HCEC 1CT (cell line): ENCODE measurements around the gene PLK4.
"Not testable (repeated sequence)": the region's sequence is repeated elsewhere in the genome, so short reads cannot be mapped to it uniquely, and the experiment has no call there.

ENCODE experiments used
- DNase-seq: peaks from one replicate; pipeline ENCODE4 v3.0.0-alpha.2; 2017

PLK4 gene

DNA sequence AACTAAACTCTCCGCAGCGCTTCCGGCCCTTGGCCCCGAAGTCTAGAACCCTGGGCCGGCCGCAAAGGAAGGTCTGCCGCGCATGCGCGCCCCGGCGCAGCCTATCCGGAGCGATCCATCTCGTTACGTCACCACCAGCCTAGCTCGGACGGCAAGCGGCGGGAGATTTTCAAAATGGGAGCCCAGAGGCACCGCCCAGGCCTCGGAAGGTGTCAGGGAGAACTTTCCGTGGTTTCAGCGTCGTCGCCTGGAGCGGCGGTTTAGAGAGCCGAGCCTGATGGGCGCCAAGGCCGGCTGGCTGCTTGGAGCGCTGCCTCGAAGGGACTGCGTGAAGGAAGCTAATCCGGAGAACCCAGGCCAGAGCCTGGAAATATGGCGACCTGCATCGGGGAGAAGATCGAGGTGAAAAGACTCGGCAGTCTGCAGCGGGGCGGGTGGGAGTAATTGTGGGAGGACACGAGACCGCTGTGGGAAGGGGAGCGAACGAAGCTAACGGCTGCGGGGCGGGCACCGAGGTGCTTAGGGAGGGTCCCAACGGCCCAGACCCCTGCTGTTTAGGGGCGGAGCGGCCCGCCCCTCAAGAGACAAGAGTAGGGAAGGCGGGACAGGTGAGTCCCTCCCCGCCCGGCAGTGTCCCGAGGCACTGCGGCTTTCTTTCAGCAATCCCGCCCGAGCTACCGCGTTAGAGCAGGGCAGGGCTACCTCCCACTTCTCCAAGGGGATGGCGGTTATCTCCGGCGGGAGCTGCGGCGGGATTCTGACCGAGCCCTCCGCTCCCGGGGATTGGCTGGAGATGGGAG is at the start of gene PLK4:
TSS of gene PLK4 (plus strand) at position 131 of the 800 bp plus-strand sequence. CDS start at position 373, 242 bp downstream.
- DNase-seq, result peak; percentile 87

DNA sequence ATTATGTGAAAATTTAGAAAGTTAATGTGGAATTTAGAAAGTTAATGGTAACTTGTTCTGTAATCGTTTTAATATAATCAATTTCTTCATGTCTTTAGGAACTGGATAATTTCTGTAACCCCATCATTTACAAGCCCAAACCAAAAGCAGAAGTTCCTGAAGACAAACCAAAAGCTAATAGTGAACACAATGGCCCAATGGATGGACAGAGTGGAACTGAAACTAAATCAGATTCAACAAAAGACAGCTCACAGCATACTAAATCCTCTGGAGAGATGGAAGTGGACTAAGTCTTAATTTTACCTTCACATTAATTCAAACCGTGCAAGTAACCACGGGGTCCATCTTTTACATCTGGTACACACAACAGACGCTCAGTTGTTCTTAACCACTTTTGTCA is 48.1 kb upstream of the PLK4 start:
- DNase-seq, result no peak

DNA sequence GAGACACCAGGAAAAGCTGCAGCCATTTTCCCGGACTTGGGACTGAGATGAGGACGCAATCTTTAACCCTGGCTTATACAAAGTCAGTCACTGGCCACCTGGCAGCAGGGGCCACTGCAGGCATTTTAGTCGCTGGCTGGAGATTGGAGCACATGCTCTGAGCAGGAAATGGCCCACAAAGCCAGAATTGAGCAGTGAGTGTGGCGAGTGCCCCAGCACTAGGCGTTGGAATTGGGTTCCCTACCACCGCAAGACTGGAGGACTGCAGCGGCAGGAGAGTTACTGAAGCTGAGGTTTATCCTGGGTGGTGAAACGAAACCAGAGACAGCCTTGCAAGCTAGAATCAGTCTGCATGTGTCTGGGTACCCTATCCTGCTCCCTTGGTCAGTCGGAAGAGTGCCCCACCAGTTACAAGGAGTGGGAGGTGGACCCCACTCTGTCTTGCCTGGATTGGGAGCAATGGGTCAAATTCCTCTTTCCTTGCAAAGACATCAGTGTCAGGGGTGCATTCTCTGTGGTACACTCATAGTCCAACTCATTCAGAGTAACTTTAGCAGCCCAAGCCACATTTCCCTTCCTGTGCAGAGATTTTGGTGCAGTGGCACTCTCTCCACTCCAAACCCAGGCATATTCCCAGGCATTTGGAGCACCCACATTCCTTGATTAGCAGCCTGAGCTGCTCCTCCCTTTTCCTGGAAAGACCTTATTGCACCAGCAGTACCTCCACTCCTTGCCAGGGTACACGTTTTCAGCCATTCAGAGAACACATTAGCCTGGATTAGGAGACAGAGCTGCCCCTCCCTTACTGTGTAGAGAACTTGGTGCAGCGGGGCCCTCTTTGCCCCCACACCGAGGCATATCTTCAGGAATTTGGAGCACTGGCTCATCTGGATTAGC is 36.7 kb upstream of the PLK4 start:
- no peak for DNase-seq

DNA sequence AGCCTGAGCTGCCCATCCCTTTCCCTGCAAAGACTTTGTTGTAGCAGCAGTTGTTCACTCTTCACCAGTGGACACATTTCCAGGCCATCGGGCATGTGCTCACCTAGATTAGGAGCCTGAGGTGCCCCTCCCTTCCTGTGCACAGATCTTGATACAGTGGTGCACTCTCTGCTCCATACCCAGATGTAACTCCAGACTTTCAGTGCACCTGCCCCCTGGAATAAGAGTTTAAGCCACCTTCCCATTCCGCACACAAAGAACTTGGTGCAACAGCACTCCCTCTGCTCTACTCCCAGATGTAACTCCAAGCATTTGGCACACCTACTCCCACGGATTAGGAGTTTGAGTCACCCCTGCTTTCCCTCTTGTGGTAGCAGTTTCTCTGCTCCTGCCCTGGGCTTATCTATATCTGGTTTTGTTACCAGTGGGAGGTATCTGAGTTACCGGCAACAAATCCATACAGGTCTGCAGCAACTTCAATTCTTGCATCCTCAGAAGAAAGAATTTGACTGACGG is 36.0 kb upstream of the PLK4 start:
- DNase-seq, result no peak

DNA sequence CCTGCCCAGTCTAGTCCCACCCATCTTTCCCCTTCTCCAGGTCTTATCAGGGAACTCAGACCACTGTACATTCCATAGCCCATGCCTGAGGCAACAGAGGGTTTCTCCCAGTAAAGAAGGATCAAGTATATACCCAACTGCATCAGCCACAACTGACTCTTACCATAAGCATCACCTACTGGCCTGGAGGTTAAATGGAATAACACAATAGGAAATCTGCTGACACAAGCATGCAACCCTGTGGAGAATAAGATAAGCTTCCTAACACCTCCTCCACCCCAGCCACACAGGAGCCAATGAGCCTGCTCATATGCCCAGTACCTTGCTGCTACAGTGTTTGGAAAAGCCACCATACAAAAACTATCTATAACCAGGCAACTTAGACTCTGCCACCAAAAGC is 34.6 kb upstream of the PLK4 start:
- DNase-seq, result no peak

DNA sequence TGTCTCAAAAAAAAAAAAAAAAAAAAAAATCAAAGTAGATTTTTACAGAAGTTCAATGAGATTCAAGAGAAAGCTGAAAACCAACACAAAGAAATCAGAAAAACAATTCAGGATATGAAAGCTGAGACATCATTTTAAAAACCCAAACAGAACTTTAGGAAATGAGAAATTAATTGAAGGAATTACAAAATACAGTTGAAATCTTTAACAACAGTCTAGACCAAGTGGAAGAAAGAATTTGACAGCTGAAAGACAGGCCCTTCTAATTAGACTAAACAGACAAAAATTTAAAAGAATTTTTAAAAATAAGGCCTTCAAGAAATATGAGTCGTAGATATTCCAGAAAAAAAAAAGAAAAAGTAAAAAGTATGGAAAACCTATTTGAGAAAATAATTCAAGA is 33.9 kb upstream of the PLK4 start:
- DNase-seq, result no peak

DNA sequence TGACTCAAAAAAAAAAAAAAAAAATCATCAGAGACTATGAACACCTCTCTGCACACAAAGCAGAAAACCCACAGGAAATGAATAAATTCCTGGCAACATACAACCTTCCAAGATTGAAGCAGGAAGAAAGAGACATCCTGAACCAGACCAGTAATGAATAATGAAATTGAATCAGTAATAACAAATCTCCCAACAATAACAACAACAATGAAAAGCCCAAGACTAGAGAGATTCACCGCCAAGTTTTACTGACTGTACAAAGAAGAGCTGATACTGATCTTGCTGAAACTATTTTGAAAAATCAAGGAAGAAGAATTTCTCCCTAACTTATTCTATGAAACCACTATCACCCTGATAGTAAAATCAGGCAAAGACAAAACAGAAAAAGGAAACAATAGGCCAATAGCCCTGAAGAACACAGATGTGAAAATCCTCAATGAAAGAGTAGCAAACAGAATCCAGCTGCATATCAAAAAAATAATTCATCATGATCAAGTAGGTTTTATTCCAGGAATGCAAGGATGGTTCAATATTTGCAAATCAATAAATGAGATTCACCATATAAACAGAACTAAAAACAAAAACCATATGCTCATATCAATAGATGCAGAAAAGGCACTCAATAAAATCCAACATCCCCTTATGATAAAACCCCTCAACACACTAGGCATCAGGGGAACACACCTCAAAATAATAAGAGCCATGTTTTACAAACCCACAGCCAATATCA is 31.0 kb upstream of the PLK4 start:
- no peak for DNase-seq

DNA sequence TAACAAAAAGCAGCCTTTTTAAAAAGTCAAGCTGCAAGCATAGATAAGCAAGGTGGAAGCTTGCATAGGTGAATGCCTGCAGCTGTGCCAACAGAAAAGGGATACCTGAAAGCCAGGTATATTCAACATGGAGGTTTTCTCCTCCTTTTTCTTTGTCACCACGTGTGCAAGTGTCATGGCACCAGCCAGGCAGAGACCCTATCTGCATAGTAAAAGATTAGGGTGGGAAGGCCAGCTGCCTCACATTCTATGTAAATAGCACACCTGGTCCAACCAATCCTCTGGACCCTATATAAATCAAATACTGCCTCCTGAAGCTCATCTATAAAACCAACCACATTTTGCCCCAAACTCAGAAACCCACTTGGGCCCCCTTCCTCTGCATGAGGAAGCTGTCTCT is 28.0 kb upstream of the PLK4 start:
- no peak for DNase-seq

DNA sequence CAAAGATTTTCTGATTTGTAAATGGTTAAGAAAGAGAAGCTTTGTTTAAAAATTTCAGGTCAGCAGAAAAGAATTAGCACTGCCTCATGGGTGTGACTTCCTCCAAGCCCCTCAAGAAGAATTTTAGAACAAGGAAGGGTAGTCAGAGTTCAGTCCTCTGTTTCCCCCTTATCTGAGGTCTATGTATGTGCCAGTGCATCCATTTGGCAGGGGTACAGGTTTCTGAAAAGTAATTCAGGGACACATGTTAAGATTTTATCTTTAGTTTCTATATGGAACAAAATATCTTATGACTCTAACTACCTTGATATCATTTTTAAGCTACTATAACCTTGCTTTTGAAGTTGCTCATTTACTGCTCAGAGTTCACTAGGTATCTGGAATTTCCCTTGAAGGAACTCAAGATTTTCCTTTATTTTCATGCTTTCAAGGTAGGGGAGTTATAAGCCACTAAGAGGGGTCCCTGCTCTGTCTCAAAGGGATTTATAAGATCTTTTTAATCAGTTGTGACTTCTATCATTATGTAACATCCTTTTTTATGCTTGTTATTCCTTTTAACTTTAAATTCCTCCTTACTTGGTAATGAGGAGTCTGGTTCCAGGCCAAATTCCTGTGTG is 24.4 kb upstream of the PLK4 start:
- DNase-seq, result peak; percentile 74

DNA sequence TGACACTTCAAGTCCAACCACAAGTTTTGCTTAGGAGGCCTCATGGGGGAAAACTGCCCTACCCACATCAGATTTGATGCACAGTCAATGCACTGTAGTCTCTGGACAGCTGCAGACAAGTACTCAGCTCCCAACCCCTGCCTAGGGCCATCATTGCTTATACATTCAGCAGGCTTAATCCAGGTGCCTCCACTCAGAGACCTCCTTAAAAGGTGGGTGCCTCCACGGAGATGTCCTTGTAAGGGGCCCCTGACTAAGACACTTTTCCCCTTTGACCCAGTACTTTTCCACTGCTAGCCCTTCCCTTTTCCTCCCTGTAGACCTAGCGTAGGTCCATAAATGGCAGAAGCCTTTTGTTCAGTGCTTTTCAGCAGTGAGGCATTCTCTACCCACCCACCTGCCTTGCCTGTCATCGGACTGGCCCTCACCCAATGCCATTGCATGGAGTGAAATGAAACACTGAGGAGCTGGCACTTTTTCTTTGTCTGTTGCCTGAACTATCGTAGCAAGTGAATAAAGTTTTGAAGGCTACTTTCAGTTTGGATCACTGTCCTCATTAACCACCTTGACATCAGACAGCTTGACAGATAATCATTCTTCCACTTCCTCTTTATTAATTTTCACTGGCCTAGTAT is 23.8 kb upstream of the PLK4 start:
- no peak for DNase-seq

DNA sequence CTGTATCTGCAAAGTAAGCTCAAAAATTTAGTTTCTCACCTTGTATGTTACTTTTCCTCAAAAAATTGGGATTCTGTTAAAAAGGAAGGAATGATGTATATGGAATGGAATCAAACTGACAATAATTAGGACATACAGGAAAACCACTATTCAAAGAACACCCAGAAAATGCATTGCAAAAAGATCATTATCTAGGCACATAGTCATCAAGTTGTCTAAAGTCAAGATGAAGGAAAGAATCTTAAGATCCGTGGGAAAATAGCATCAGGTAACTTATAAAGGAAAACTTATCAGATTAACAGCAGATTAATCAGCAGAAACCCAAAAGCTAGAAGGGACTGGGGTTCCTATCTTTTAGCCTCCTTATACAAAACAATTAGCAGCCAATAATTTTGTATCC is 23.1 kb upstream of the PLK4 start:
- no peak for DNase-seq

DNA sequence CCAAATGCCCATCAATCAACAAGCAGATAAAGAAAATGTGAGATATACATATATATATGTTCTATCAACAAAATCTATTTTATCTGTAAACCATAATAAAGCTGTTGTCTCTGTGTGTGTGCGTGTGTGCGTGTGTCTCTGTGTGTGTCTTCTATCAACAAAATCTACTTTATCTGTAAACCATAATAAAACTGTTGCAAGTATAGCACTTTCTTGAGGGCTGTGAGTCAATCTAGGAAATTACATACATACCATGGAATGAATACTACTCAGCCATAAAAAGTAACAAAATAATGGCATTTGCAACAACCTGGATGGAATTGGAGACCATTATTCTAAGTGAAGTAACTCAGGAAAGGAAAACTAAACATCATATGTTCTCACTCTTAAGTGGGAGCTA is 12.5 kb upstream of the PLK4 start:
- DNase-seq, result no peak

DNA sequence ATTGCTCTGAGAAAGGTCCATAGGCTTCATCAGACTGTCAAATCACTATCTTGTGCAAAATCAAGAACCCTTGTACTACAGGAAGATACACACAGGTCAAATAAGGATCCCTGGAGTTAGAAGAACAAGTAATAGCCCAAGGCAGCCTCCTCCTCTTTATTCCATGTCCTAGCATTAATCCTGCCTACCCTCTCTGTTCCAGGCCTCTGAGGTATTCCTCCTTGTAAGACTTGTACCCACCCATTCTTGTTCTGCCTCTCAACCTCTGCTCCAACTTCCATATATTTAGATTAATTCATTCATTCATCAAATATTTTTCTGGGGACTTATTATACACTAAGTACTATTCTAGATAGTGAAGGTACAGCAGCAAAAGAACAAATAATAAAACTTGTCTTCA is 10.4 kb upstream of the PLK4 start:
- no peak for DNase-seq

DNA sequence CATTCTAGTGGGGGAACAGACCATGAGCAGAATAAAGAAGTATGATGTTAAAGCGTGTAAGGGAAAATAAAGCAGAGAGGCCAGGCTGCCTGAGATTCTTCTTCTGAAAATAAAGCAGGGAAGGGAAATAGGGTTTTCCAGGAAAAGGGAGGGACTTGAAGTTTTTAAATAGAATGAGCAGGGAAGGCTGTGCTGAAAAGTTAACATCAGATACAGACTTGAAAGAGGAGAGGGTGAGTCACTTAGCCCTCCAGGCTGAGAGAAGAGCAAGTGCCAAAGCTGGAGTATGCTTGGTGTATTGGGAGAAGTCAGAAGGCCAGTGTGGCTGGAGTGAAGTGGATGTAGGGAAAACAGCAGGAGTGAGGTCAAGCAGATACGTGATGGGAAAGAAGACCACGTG is 10.0 kb upstream of the PLK4 start:
- DNase-seq, result peak; percentile 8

DNA sequence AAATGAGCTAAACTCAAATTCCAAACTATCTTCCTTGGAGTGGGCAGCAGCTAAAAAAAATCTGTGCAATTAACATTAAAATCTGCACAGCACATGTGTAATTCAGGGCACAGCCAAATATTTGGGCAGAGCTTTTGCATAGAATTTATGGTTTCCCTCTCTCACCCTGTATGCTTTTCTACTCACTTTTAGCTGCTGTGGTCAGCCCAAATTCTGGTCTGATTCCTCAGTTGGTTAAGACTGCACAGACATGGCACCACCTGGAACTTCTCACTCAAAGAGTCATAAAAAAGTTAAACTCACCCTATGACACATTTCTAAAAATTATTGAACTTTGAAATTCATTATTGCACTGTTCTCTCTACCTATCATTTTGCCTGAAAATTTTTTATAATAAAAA is 4.9 kb upstream of the PLK4 start:
- no peak for DNase-seq

DNA sequence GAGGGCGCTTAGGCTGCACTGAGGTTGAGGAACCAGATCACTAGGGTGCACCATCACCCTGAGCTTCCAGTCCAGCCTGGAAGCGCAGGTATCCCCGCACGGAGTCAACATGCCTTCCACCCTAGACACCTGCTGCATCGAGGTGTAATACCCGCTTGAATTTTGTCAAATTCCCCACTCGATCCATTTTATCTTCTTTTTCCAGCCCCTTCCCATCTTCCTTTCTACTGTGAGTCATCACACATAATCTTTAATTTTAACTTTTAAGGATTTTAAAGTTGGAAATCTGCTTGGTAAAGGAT is 821 bp downstream of the PLK4 start:
- no peak for DNase-seq

DNA sequence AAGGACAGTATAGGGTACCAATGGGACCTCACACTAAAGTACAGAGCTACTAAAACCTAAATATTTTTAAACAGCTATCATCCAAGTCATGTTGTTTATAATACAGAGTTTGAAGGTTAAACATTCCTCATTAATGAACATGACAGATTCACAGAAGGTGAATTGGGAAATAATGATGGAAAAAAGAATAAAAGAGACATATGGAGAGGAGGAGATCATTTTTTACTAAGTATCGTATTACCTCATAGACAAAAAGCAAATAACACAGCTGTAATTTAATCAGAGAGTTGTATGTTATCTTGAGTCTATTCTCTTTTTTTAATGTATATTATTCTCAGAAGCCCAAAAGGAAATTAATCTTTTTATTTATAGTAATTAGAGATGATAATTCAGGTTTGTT is 7.9 kb downstream of the PLK4 start:
- DNase-seq, result no peak

DNA sequence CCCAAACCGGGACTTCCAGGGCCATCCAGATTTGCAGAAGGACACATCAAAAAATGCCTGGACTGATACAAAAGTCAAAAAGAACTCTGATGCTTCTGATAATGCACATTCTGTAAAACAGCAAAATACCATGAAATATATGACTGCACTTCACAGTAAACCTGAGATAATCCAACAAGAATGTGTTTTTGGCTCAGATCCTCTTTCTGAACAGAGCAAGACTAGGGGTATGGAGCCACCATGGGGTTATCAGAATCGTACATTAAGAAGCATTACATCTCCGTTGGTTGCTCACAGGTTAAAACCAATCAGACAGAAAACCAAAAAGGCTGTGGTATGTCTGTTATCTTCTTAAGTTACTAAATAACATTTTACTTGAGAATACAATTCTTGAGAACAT is 9.2 kb downstream of the PLK4 start:
- DNase-seq, result no peak

DNA sequence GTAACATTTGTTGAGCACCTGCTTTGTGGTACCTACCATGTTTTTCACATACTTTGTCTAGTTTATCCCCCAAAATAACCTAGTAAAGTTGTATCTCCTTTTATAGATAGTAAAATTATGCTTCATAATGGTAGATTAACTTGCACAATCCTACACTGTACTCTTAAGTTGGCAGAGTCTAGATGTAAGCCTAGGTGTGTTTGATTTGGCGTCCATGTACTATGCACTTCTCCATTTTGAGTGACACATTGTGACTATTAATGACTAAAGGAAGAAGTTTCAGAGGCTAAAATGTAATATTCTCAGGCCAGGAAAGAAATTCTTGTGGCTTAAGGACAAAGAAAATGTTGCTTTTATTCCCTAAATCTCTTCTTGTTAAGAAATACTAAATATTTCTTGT is 15.4 kb downstream of the PLK4 start:
- DNase-seq, result no peak

DNA sequence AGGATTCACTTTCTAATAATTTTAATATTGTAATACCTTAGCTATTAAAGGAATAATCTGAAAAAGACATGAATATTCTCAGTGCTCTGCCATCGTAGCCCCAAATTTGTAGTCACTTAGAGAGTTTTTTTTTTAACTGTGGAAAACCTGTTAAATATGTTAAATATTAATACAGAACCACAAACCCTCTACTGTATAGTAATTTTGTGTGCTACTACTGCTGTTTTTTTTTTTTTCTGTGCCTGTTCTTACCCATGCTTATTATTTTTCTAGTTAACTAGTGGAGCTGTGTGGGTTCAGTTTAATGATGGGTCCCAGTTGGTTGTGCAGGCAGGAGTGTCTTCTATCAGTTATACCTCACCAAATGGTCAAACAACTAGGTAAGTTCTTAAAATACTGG is 15.8 kb downstream of the PLK4 start:
- DNase-seq, result no peak

DNA sequence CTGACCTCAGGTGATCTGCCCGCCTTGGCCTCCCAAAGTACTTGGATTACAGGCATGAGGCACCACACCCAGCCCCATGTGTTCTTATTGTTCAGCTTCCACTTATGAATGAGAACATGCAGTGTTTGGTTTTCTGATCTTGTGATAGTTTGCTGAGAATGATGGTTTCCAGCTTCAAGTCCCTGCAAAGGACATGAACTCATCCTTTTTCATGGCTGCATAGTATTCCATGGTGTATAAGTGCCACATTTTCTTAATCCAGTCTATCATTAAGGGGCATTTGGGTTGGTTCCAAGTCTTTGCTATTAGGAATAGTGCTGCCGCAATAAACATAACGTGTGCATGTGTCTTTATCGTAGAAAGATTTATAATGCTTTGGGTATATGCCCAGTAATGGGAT is 19.0 kb downstream of the PLK4 start:
- DNase-seq, result not testable (repeated sequence)

DNA sequence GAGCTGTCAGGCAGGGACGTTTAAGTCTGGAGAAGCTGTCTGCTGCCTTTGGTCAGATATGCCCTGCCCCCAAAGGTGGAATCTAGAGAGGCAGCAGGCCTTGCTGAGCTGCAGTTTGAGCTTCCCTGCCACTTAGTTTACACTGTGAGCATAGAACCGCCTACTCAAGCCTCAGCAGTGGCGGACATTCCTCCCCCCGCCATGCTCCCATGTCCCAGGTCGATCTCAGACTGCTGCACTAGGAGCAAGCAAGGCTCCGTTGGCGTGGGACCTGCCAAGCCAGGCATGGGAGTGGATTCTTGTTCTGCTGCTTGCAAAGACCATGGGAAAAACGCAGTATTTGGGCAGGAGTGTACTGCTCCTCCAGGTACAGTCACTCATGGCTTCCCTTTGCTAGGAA is 24.3 kb downstream of the PLK4 start:
- DNase-seq, result no peak

DNA sequence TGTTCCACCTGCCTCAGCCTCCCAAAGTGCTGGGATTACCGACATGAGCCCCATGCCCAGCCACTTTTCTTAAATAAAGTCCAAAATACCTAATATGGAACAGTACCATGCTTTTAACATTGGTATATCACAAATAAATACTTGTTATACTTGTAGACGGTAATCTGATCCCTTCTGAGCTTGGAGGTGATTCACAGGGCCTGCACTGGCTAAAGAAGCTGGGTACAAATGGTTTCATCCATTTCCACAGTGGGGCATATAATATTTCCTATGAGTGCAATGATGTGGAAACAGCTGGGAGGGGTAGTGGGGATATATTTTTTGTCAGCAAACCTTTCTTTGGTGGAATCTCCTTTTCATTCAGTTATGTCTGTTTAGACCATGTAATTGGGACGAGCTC is 35.8 kb downstream of the PLK4 start:
- no peak for DNase-seq
